AG04450 (cell line): ENCODE results near the gene LNP1. TPM values are rescaled to one million over a fixed set of nuclear protein-coding genes. Genes with fewer than 3 reads are reported as not detected.

Source experiments
- CTCF ChIA-PET: fragments of 300-600, 350-600 bp; formaldehyde crosslinking; extraction: SDS; loops from one replicate; lab custom pipeline; 2022; ENCODE audit warnings: antibody characterized with exemption, inconsistent platforms; lab: Charles Lee
- POLR2A ChIA-PET: fragments of 350-600 bp; formaldehyde crosslinking; extraction: SDS; loops from one replicate; lab custom pipeline; 2021; ENCODE audit warnings: antibody characterized with exemption, inconsistent platforms; lab: Yijun Ruan, JAX
- DNase-seq: peaks from one replicate; pipeline ENCODE4 v3.0.0-alpha.2; 2011; ENCODE audit warnings: low read depth, low spot score
- H3K27ac ChIP-seq: one replicate; pipeline ENCODE4 v1.5.1; 2012; ENCODE audit warnings: low read depth, low read length, control low read depth
- H3K27me3 ChIP-seq: one replicate; pipeline ENCODE4 v1.6.0; 2012; ENCODE audit warnings: low read length; ENCODE audit not compliant: control insufficient read depth, insufficient read depth
- H3K4me3 ChIP-seq: 2 replicates; pipeline ENCODE4 v1.5.1; 2011; ENCODE audit warnings: mild to moderate bottlenecking, low read depth, low read length, control low read depth
- H3K9me3 ChIP-seq: 2 replicates; pipeline ENCODE4 v1.5.1; 2012; ENCODE audit warnings: low read length; ENCODE audit not compliant: control insufficient read depth, insufficient read depth
- CTCF ChIP-seq: IDR thresholded peaks from 2 replicates; pipeline ENCODE4 v1.5.1; 2011; ENCODE audit warnings: low read depth, low read length, control low read depth, inconsistent platforms
- polyA plus RNA-seq: library from polyadenylated mRNA; depleted of rRNA; stranded (reverse); fragments of >200 nt; gene quantifications from 2 replicates; pipeline ENCODE4 v1.2.3, GENCODE V29; 2011

LNP1 gene
- polyA plus RNA-seq, 1 experiment: 3.3 TPM

DNA sequence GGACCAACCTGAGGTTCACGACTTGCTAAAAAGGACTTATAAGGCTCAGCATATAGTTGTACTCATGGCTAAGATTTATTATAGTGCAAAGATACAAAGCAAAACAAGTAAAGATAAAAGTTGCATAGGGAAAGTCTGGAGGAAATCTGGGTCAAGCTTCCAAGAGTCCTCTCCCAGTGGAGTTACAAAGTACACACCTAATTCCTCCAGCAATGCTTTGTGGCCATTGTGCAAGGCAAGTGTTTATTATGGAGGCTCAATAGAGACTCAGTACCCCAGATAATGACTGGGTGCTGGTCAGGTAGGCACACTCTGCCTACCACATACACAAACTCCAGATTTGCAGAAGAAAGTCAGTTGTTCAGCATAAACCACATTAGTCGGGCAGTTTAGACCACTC lies 22.9 kb downstream of the LNP1 start:
- ChIA-PET POLR2A (no interaction called here), CTCF (interaction anchor here (1.8 kb wide), 1 partner anchor 38 kb away, joined by 7 read pairs; no protein-coding TSS in a partner anchor)
- H3K4me3 ChIP-seq: no peak overlapping the region
- H3K27me3 ChIP-seq: no peaks in the 10 kb centered on the region
- no peak for DNase-seq
- TF ChIP-seq CTCF: no peak
- H3K9me3 ChIP-seq: no peaks in the 10 kb centered on the region
- no peak overlapping the region for H3K27ac ChIP-seq

DNA sequence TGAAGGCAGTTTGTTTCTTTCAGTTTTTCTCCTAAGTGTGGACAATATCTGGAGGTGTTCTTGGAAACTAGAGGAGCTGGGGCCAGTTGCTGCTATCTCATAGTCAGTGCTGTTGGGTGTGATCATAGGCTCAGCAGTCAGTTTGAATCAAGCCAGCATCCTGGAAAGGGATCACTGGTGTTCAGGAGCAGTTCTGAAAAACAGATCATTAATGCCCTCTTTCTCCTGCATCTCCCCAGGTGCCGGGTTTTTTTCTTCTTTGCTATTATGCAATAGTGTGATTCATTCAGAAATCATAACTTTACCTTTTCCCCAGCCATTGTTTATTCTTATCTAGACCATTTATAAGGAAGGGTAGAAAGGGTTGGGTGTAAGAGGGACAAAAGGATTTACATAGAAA lies 24.0 kb downstream of the LNP1 start:
- TF ChIP-seq CTCF: no peak
- H3K27ac ChIP-seq: no peak overlapping the region
- H3K4me3 ChIP-seq: no peak overlapping the region
- POLR2A ChIA-PET: no interaction called here
- H3K9me3 ChIP-seq: no peaks in the 10 kb centered on the region
- no peaks in the 10 kb centered on the region for H3K27me3 ChIP-seq
- CTCF ChIA-PET: interaction anchor here (0.6 to 1.8 kb wide), 2 partner anchors 37 to 582 kb away, joined by 3 to 7 read pairs; no protein-coding TSS in a partner anchor
- no peak for DNase-seq

GRCh38 chr3:100426067-100426682 lies 24.8 kb downstream of the LNP1 start:
- ChIA-PET CTCF (interaction anchor here (0.5 to 1.8 kb wide), 3 partner anchors 36 to 164 kb away, joined by 3 to 7 read pairs (median 6); no protein-coding TSS in a partner anchor), POLR2A (no interaction called here)
- no peaks in the 10 kb centered on the region for H3K9me3 ChIP-seq
- no peaks in the 10 kb centered on the region for H3K27me3 ChIP-seq
- H3K27ac ChIP-seq: no peak overlapping the region
- H3K4me3 ChIP-seq: no peak overlapping the region
- DNase-seq: no peak
- TF ChIP-seq CTCF: no peak

DNA sequence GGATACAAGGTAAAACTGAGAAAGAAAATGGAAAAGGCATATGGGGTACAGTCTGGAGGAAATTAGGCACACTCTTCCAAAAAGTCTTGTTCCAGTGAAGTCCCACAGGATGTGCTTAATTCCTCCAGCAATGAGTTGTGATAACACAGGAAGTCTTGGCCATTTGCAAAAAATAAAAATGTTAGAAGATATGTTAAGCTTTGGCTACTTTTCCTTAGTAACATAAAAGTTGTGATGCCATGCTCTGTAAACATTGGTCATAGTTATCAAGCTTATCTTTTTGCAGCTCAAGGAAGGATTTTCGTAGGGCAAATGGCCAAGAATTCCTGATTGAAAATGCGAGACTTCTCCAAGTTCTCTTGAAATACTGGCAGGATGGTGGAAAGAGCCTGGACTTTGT lies 26.4 kb downstream of the LNP1 start:
- CTCF ChIA-PET: no interaction called here
- no peak for DNase-seq
- H3K27ac ChIP-seq: no peak overlapping the region
- no peaks in the 10 kb centered on the region for H3K27me3 ChIP-seq
- POLR2A ChIA-PET: no interaction called here
- TF ChIP-seq CTCF: no peak
- H3K4me3 ChIP-seq: no peak overlapping the region
- H3K9me3 ChIP-seq: no peaks in the 10 kb centered on the region

DNA sequence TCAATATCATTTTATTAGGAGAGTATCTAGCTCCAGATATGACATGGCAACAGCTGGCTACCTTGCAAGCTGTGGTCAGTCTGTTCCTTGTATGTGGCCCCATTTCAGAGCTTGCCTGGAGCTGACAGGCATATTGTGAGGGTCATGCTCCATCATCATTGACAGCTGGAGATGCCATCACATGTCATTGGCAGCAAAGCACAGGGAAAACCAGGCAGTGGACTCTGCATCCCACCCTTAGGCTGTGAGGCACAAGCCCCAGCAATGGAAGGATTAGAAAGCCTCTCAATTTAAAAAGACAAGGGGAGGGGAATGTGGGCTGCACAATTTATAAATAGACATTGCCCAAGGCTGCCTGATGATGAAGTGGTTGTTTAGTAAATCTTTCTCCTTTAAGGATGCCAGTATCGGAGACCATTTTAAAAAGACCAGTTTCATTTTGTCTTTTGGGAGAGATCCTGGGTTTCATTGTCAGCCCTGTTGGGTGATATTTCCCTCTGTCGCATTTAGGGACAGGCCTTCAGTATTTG lies 27.9 kb downstream of the LNP1 start:
- ChIA-PET POLR2A (no interaction called here), CTCF (interaction anchor here (3.7 kb wide), 1 partner anchor 34 kb away, joined by 15 read pairs; no protein-coding TSS in a partner anchor)
- DNase-seq: no peak

More for the DNA sequence above, 27.9 kb downstream of the LNP1 start:
- H3K9me3 ChIP-seq: no peaks in the 10 kb centered on the region
- H3K27me3 ChIP-seq: no peaks in the 10 kb centered on the region
- no peak for TF ChIP-seq CTCF
- H3K27ac ChIP-seq: no peak overlapping the region
- no peak overlapping the region for H3K4me3 ChIP-seq
